Stimulated activated CD8-positive, alpha-beta memory T cell treated with anti-CD3 and anti-CD28 coated beads, Interleukin-12 subunit alpha, Interleukin-12 subunit beta, amount 100 ng/mL, for 24 hours (primary cell): Measurements from ENCODE around the gene TBC1D2B.
"Not testable (repeated sequence)": the region's sequence is repeated elsewhere in the genome, so short reads cannot be mapped to it uniquely, and the experiment has no call there.

Experiments
- DNase-seq: peaks from one replicate; pipeline ENCODE4 v3.0.0-alpha.2; 2020; ENCODE audit errors: extremely low read depth

The TBC1D2B gene

GRCh38 chr15:77975332-77976094 lies 102.0 kb downstream of the TBC1D2B start:
- no peak for DNase-seq

- no peak for DNase-seq
These were observed 102.8 kb downstream of the TBC1D2B start for GRCh38 chr15:77974416-77975331.

GRCh38 chr15:77974098-77974414 lies 103.5 kb downstream of the TBC1D2B start:
- DNase-seq: no peak

GRCh38 chr15:77973273-77974097 lies 104.0 kb downstream of the TBC1D2B start:
- DNase-seq: not testable (repeated sequence)

GRCh38 chr15:77972706-77973105 lies 104.8 kb downstream of the TBC1D2B start:
- not testable (repeated sequence) for DNase-seq

GRCh38 chr15:77971875-77972274 lies 105.6 kb downstream of the TBC1D2B start:
- not testable (repeated sequence) for DNase-seq

- DNase-seq: not testable (repeated sequence)
These were observed 106.6 kb downstream of the TBC1D2B start for GRCh38 chr15:77970813-77971360.

GRCh38 chr15:77969055-77969454 lies 108.5 kb downstream of the TBC1D2B start:
- no peak for DNase-seq

- DNase-seq: no peak
These were observed 109.7 kb downstream of the TBC1D2B start for GRCh38 chr15:77967798-77968197.

- DNase-seq: not testable (repeated sequence)
These were observed 110.3 kb downstream of the TBC1D2B start for GRCh38 chr15:77967235-77967615.

- DNase-seq: no peak
These were observed 110.8 kb downstream of the TBC1D2B start for GRCh38 chr15:77966540-77967234.

- DNase-seq: no peak
These were observed 113.3 kb downstream of the TBC1D2B start for GRCh38 chr15:77964193-77964592.

GRCh38 chr15:77959432-77959879 lies 118.1 kb downstream of the TBC1D2B start:
- DNase-seq: peak; percentile 31

- not testable (repeated sequence) for DNase-seq
These were observed 118.6 kb downstream of the TBC1D2B start for GRCh38 chr15:77958716-77959431.

GRCh38 chr15:77958021-77958420 lies 119.5 kb downstream of the TBC1D2B start:
- DNase-seq: not testable (repeated sequence)

GRCh38 chr15:77953926-77954325 lies 123.6 kb downstream of the TBC1D2B start:
- not testable (repeated sequence) for DNase-seq

GRCh38 chr15:77952928-77953446 lies 124.5 kb downstream of the TBC1D2B start:
- DNase-seq: not testable (repeated sequence)

- not testable (repeated sequence) for DNase-seq
These were observed 126.3 kb downstream of the TBC1D2B start for GRCh38 chr15:77951105-77951786.

- DNase-seq: not testable (repeated sequence)
These were observed 127.0 kb downstream of the TBC1D2B start for GRCh38 chr15:77950470-77950869.
